NCI-H748 treated with DMSO at 0.1 percent for 48 hours (cell line): ENCODE data around the gene SLC45A1.

Experiments
- DNase-seq: peaks from one replicate; lab custom pipeline; 2025; lab: John Stamatoyannopoulos, UW

Gene SLC45A1

DNA sequence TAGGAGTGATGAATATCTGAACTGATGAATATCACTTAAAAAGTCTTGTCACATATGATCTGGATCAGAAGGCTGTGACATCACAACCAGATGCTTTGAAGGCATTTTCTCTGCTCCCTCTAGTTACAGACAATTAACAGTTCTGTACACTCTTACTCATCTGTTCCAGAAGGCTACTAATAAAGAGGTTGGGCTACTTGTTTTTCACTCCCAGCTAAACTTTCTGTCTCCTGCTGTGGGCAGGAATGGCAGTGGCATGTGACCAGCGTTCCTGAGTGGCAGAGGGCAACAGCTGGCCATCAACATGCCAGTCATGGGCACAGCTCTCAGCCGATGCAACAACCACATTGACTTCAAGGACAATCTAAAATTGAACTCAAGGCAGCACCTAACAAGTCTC, 66.7 kb downstream of the SLC45A1 start:
- no peak for DNase-seq

DNA sequence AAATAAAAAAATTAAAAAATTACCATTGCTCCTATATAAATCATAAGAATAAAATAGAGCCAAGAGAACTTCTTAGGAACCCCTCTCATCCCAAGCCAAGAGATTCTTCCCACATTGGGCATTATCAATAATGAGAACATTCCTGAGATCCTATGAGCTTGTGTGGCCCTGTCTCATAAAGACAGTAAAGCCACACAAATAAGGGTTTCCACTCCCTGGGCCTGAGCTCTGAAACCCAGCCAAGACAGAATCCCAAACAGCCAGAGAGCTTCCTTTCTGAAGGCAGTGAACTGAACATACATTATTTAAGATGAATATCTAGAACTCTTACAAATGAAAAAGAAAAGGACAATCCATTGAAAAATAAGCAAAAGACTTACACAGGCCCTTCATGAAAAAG, 68.3 kb downstream of the SLC45A1 start:
- DNase-seq, result no peak

DNA sequence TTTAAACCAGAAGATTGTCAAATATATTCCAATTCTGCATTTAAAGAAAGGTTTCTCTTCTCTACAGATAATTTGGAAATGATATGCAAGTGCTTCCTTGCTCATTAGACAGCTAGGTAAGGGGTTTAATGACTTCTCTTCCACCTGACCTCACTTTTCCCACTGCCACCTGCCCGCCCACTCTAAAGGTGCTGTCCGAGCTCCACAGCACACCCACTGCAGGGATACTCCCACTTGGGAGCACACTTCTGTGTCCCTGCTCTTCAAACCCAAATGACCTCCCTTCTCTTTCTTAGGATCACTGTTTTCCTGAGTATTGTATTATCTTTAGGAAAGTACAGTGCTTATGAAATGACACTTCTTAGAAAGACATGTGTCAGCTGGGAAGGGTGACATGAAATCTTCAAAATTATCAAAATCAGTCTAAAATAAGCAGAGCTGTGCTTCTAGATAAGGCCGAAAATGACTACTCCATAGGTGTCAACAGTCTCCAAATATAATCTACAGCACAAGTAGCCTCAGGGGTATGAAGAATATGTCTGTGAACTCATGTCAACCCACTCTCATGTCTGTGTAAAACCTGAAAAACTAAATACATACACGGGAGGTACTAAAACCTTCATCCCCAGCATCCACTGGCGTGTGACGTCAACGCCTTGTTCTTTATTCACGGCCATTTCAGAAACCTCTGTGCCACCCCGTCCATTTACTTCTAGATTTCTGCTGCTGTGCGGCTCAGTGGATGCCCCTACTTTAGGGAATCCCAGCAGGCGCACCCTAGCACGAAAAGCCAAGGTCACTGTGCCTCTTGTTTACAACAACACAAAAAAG, 71.0 kb downstream of the SLC45A1 start:
- DNase-seq, result no peak

DNA sequence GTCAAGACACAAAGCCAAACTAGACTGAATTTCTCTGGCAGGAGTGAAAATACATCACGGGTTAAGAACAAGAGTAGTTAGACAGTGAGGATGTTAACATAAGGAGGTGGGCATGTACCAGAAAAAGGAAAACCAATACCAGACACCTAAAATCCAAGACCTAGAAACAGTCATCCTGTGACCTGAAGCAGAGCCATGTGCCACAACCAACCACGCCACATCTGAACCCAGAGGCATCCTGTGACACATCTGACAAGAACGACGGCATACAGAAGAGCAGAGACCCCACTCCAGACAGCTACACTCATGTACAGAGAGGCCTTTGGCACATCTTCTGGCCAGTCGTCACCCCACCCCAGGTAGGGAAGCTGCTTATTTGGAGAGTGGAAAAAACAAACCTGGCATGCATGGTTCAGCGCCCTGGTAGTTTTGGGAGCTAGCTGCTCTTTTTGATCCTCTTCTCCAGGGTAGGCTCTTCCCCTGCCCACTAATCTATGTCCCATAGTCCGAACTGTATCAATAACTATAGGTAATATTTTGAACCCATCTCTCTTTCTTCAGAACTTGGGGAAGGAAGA, 72.1 kb downstream of the SLC45A1 start:
- no peak for DNase-seq

DNA sequence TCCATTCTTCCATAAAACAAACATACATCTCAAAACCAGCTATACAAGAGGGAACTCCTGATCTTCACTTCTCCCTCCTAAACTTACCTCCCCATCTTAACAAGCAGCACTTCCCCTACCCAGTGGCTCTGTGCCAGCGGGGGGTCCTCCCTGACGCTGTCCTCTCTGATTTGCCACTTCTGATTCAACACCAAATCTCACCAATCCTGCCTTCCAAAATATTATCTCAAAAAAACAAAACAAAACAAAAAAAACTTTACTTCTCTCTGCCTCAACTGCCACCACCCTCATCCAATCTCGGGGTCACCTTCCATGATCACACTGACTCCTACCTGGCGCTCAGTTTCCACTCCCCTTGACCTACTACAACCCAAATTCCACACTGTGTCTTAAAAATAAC, 72.8 kb downstream of the SLC45A1 start:
- no peak for DNase-seq

DNA sequence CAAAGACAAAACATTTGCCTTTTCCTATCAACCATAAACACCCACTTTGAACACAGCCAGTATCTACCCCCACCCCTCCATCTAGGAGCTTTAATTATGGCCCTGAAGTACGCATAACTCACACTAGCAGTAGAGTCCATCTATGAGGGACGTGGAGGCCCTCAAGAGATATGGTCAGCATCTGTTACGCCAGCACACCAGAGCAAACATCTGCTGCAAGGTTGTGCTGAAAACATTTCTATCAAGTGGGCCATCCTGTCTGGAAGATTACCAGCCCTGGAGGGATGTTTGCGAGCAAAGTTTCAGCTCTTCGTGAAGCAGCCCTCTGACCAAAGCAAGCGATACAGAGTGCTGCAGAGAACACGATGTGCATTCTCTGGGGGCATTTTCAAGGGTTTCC, 74.6 kb downstream of the SLC45A1 start:
- no peak for DNase-seq
